ENCODE measurements around the gene RLF.

- TF ChIP-seq CTCF (IDR thresholded peaks at IDR 0.05) (no peak), POLR2A (IDR thresholded peaks at IDR 0.05) (no peak)
Observed at GRCh38 chr1:40257313-40257687, 96.1 kb downstream of the RLF start.

Measured in body of pancreas (tissue), 4 donors.